PFSK-1 (cell line): ENCODE results near the gene SPDYA.

ENCODE experiments used
- FOXP2 ChIP-seq: optimal IDR thresholded peaks from 2 replicates; pipeline ENCODE3; 2011; ENCODE audit warnings: borderline replicate concordance, control low read depth, inconsistent platforms; ENCODE audit not compliant: insufficient read depth; ENCODE audit errors: extremely low read length, extremely low read depth
- POLR2AphosphoS5 ChIP-seq: IDR thresholded peaks from 2 replicates; pipeline ENCODE4 v1.6.1; 2012; ENCODE audit warnings: low read depth, mild to moderate bottlenecking, control low read depth, low read length, moderate library complexity
- REST ChIP-seq, 2 experiments: IDR thresholded peaks; 2 replicates each; pipeline versions ENCODE4 v1.6.1 to v1.8.0; 2011 to 2012; ENCODE audit warnings: low read depth in 2 of 2, low read length in 2 of 2, control low read depth in 1 of 2, inconsistent platforms in 1 of 2, mild to moderate bottlenecking in 1 of 2, moderate library complexity in 1 of 2; ENCODE audit not compliant: insufficient read depth in 1 of 2
- SIN3A ChIP-seq: IDR thresholded peaks from 2 replicates; pipeline ENCODE4 v1.6.1; 2012; ENCODE audit warnings: mild to moderate bottlenecking, low read length, moderate library complexity, borderline replicate concordance; ENCODE audit not compliant: insufficient read depth
- TAF1 ChIP-seq: IDR thresholded peaks from 2 replicates; pipeline ENCODE4 v1.6.1; 2012; ENCODE audit warnings: low read length, control low read depth, borderline replicate concordance; ENCODE audit not compliant: insufficient read depth

Gene SPDYA

DNA sequence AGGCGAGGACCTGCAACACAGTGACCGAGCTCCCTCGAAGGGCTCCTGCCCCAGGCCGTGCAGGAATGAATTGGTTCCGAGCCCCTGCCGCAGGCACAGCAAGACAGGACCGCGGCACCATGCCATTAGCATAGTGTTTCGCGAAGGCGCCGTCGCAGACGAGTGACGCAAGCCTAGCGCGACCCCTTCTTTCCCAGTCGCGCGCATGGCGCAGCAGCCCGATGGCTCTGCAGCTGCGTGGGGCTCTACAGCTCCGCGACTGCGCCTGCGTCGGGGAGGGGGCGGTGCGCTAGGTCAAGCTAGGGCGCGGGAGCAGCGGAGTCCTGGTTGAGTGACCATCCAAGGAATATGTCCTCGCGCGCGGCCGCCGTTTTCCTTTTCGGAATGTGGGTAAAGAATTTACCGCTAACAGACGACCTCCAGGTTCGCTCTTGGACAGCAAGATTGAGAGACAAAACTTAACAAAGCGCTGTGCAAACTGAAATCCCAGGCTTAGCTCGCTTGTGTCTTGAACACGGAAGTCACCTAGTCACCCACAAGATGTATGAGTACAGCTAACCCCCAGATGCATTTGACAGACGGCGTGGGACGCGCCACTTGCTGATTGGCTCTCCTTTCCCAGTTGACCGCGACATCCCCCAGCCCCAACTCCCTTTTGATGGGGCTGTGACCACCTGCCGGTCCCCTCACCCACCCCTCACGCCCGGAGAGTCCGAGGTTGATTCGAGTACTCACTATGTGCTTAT lies 59.7 kb downstream of the SPDYA start, which contains the start of gene TRMT61B:
TRMT61B (minus strand) TSS at position 164 of the 746 bp plus-strand sequence; CDS start at position 132, 32 bp downstream.
- TF ChIP-seq POLR2AphosphoS5 (peak; percentile 94), FOXP2 (peak; percentile 97), SIN3A (peak; percentile 90; the same call in 1 of the 2 replicates), REST (IDR thresholded peaks at IDR 0.05; ENCODE audit: insufficient read depth in 1 of 2, low read depth in 2 of 2, low read length in 2 of 2) (peak in 1 of 2 experiments; percentile 57; a peak in 1 of 4 replicates), TAF1 (peak; percentile 81)

- TF ChIP-seq TAF1 (no peak), POLR2AphosphoS5 (no peak), FOXP2 (no peak), REST (IDR thresholded peaks at IDR 0.05; ENCODE audit: insufficient read depth in 1 of 2, low read depth in 2 of 2, low read length in 2 of 2) (no peak), SIN3A (no peak)
Observed at GRCh38 chr2:28871620-28872019, 61.0 kb downstream of the SPDYA start.

DNA sequence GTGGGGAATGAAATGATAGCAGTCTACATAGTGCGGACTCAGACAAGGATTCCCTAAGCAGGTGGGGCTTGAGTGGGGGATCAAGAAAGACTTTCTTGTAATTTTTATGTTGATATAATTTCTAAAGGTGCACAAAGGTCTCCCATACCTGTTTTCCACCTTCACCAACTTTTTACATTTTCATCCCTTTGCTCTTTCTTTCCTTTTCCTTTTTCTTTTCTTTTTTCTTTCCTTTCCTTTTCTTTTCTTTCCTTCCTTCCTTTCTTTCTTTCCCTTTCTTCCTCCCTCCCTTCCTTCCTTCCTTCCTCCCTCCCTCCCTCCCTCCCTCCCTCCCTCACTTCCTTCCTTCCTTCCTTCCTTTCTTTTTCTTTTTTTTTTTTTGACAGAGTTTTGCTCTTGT lies 69.6 kb downstream of the SPDYA start:
- TF ChIP-seq POLR2AphosphoS5 (no peak), FOXP2 (no peak), REST (IDR thresholded peaks at IDR 0.05; ENCODE audit: insufficient read depth in 1 of 2, low read depth in 2 of 2, low read length in 2 of 2) (no peak), SIN3A (no peak), TAF1 (no peak)

DNA sequence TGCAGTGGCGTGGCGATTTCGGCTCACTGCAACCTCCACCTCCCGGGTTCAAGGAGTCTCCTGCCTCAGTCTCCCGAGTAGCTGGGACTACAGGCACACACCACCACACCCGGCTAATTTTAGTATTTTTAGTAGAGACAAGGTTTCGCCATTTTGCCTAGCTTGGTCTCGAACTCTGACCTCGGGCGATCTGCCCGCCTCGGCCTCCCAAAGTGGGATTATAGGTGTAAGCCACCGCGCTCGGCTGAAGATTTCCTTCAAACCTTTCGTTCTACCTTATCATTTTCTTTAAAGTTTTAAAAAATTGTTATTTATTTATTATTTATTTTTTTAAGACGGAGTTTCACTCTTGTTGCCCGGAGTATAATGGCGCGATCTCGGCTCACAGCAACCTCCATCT lies 82.9 kb downstream of the SPDYA start:
- TF ChIP-seq FOXP2 (no peak), REST (IDR thresholded peaks at IDR 0.05; ENCODE audit: insufficient read depth in 1 of 2, low read depth in 2 of 2, low read length in 2 of 2) (no peak)
